GM23338 (cell line): ENCODE measurements around the gene PIK3CB. TPM values are rescaled to one million over a fixed set of nuclear protein-coding genes. Genes with fewer than 3 reads are reported as not detected.

Source experiments
- ATAC-seq: fragments of 200-7000 bp; cut with Tn5 transposase; 3 replicates; pipeline ENCODE4 v1.9.1; 2020
- DNase-seq: peaks from one replicate; pipeline ENCODE4 v3.0.0-alpha.2; 2015; ENCODE audit warnings: low spot score
- H2AFZ ChIP-seq: fragments of 200-600 bp; sonication (generic); 2 replicates; pipeline ENCODE4 v1.8.0; 2016; ENCODE audit warnings: antibody characterized with exemption, mild to moderate bottlenecking, moderate library complexity
- H3F3A ChIP-seq: fragments of 200-600 bp; sonication (generic); replicated peaks from 2 replicates; pipeline ENCODE4 v1.8.0; 2017; ENCODE audit warnings: antibody characterized with exemption, mixed run types, low read depth
- H3K27ac ChIP-seq: fragments of 200-600 bp; sonication (generic); 2 replicates; pipeline ENCODE4 v1.6.1; 2016; ENCODE audit warnings: low read depth
- H3K27me3 ChIP-seq: fragments of 200-600 bp; sonication (generic); 2 replicates; pipeline ENCODE4 v1.8.0; 2016; ENCODE audit warnings: mild to moderate bottlenecking, mixed run types, moderate library complexity; ENCODE audit not compliant: insufficient read depth
- H3K36me3 ChIP-seq: fragments of 200-600 bp; sonication (generic); 2 replicates; pipeline ENCODE4 v1.8.0; 2016; ENCODE audit warnings: mild to moderate bottlenecking; ENCODE audit not compliant: insufficient read depth
- H3K4me1 ChIP-seq: fragments of 200-600 bp; sonication (generic); 2 replicates; pipeline ENCODE4 v1.8.0; 2016; ENCODE audit warnings: mild to moderate bottlenecking, moderate library complexity; ENCODE audit not compliant: insufficient read depth
- H3K4me2 ChIP-seq: fragments of 200-600 bp; sonication (generic); 2 replicates; pipeline ENCODE4 v1.7.1; 2017; ENCODE audit warnings: mixed run types
- H3K4me3 ChIP-seq: fragments of 200-600 bp; sonication (generic); 2 replicates; pipeline ENCODE4 v1.6.1; 2016; ENCODE audit warnings: mixed run types
- H3K79me2 ChIP-seq: fragments of 200-600 bp; sonication (generic); replicated peaks from 2 replicates; pipeline ENCODE4 v1.8.0; 2017; ENCODE audit warnings: mild to moderate bottlenecking; ENCODE audit not compliant: insufficient read depth
- H3K9me2 ChIP-seq: fragments of 200-600 bp; sonication (generic); 2 replicates; pipeline ENCODE4 v1.8.0; 2017; ENCODE audit not compliant: insufficient read depth
- H4K20me1 ChIP-seq: fragments of 200-600 bp; sonication (generic); replicated peaks from 2 replicates; pipeline ENCODE4 v1.8.0; 2017; ENCODE audit warnings: mild to moderate bottlenecking; ENCODE audit not compliant: insufficient read depth
- H3K27ac Mint-ChIP-seq: 2 replicates; pipeline ENCODE4 v1.8.0; 2020; ENCODE audit warnings: inconsistent platforms, mild to moderate bottlenecking, moderate library complexity, mixed read lengths
- H3K27me3 Mint-ChIP-seq: 3 replicates; pipeline ENCODE4 v1.8.0; 2022; ENCODE audit warnings: low read depth, mild to moderate bottlenecking, moderate library complexity, mixed read lengths, inconsistent platforms; ENCODE audit not compliant: insufficient read depth, poor library complexity
- H3K36me3 Mint-ChIP-seq: 3 replicates; pipeline ENCODE4 v1.8.0; 2021; ENCODE audit warnings: low read depth, mild to moderate bottlenecking, inconsistent platforms, moderate library complexity, mixed read lengths
- H3K4me1 Mint-ChIP-seq: 3 replicates; pipeline ENCODE4 v1.8.0; 2020; ENCODE audit warnings: mild to moderate bottlenecking, inconsistent platforms, mixed read lengths
- H3K4me3 Mint-ChIP-seq: 3 replicates; pipeline ENCODE4 v1.8.0; 2021; ENCODE audit warnings: moderate library complexity, mild to moderate bottlenecking, inconsistent platforms, mixed read lengths
- H3K9me3 Mint-ChIP-seq: 3 replicates; pipeline ENCODE4 v1.8.0; 2020; ENCODE audit warnings: moderate library complexity, mild to moderate bottlenecking, inconsistent platforms, mixed read lengths
- CREB1 ChIP-seq: fragments of 250-450 bp; sonication (Bioruptor Pico); IDR thresholded peaks from 2 replicates; pipeline ENCODE4 v1.5.0; 2020; ENCODE audit warnings: low read depth, mild to moderate bottlenecking, moderate library complexity
- CTCF ChIP-seq, 2 experiments: fragments of 200-600 bp in 1 of 2; sonication (generic) in 1 of 2; conservative IDR thresholded peaks; 2 replicates each; pipeline versions ENCODE4 v1.5.1 to v1.6.1; 2016 to 2017; ENCODE audit warnings: antibody characterized with exemption in 2 of 2, low read depth in 2 of 2, mild to moderate bottlenecking in 2 of 2, moderate library complexity in 1 of 2
- ETS1 ChIP-seq: IDR thresholded peaks from 2 replicates; pipeline ENCODE4 v1.6.1; 2016; ENCODE audit warnings: antibody characterized with exemption
- EZH2 ChIP-seq: fragments of 200-600 bp; sonication (generic); IDR thresholded peaks from one replicate; pipeline ENCODE4 v1.8.0; 2017; ENCODE audit warnings: antibody characterized with exemption, mild to moderate bottlenecking, low read depth; ENCODE audit not compliant: unreplicated experiment
- EZH2phosphoT487 ChIP-seq: fragments of 200-600 bp; sonication (generic); IDR thresholded peaks from one replicate; pipeline ENCODE4 v1.8.1; 2018; ENCODE audit warnings: antibody characterized with exemption; ENCODE audit not compliant: unreplicated experiment
- JUNB ChIP-seq: IDR thresholded peaks from one replicate; pipeline ENCODE4 v1.6.1; 2016; ENCODE audit warnings: antibody characterized with exemption; ENCODE audit not compliant: unreplicated experiment
- POLR2AphosphoS5 ChIP-seq: IDR thresholded peaks from 2 replicates; pipeline ENCODE4 v1.6.1; 2016; ENCODE audit warnings: antibody characterized with exemption, low read depth
- REST ChIP-seq: IDR thresholded peaks from one replicate; pipeline ENCODE4 v1.6.1; 2018; ENCODE audit warnings: antibody characterized with exemption; ENCODE audit not compliant: unreplicated experiment
- STAT1 ChIP-seq: IDR thresholded peaks from one replicate; pipeline ENCODE4 v1.6.1; 2016; ENCODE audit warnings: antibody characterized with exemption; ENCODE audit not compliant: unreplicated experiment
- ZNF114 ChIP-seq: fragments of 250-450 bp; sonication (Bioruptor Pico); IDR thresholded peaks from 2 replicates; pipeline ENCODE4 v1.5.0; 2020; ENCODE audit warnings: mild to moderate bottlenecking, moderate library complexity
- polyA plus RNA-seq: library from polyadenylated mRNA; unstranded; fragments of >200 nt; fragmentation: Nextera tagmentation; extraction: Ambion mirVana; gene quantifications from 2 replicates; pipeline ENCODE4 v1.2.1, GENCODE V29; 2016
- total RNA-seq: library from RNA; depleted of rRNA; stranded (reverse); fragments of >200 nt; shearing (Covaris generic); gene quantifications from 2 replicates; pipeline ENCODE4 v1.2.3, GENCODE V29; 2014
- TF ChIP-seq, protein P1 (sequence below): fragments of 250-450 bp; sonication (Bioruptor Pico); IDR thresholded peaks from 2 replicates; pipeline ENCODE4 v1.5.0; 2020; ENCODE audit warnings: mild to moderate bottlenecking, moderate library complexity

Gene PIK3CB
- total and polyA plus RNA-seq, 2 experiments from 2014 or later = 13.3 to 32.4 TPM

GRCh38 chr3:138673641-138674530 is 160.8 kb downstream of the PIK3CB start (continued):
- TF ChIP-seq ETS1 (no peak), ZNF114 (CRISPR knock-in tag) (no peak), POLR2AphosphoS5 (no peak), CTCF (conservative IDR thresholded peaks at IDR 0.05; ENCODE audit: low read depth in 2 of 2) (no peak), EZH2phosphoT487 (no peak), JUNB (no peak), REST (no peak), EZH2 (no peak), STAT1 (no peak), CREB1 (CRISPR knock-in tag) (no peak)

DNA sequence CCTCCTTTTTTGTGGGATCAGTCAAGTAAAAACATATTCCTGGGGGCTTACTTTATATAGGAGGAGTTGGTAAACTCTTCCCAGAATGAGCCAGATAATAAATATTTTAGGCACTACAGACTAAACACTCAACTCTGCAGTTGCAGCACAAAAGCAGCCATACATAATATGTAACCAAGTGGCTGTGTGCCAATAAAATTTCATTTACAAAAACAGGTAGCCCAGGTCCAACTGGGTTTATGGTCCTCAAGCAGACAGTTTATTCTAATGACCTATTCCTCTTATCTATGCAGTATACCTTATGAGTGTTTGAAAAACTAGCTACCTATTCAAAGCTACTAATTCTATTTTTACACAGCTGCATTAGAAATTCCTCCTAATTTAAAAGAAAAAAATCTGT is 164.3 kb downstream of the PIK3CB start:
- Histone ChIP-seq H3K27ac (no peak overlapping the region), H3K4me2 (no peak overlapping the region), H3K79me2 (no peaks in the 10 kb centered on the region), H3K9me2 (no peaks in the 10 kb centered on the region), H3F3A (no peaks in the 10 kb centered on the region), H2AFZ (no peak overlapping the region), H3K36me3 (no peaks in the 10 kb centered on the region), H3K27me3 (no peaks in the 10 kb centered on the region), H3K4me3 (no peak overlapping the region), H3K4me1 (peaks cover 6% of the 10 kb centered on the region), H4K20me1 (peaks cover 2% of the 10 kb centered on the region; the same call in 1 of the 2 replicates)
- peaks cover 19% of the 10 kb centered on the region; the same call in 2 of the 3 replicates for H3K36me3 Mint-ChIP-seq
- H3K4me1 Mint-ChIP-seq = peaks cover 20% of the 10 kb centered on the region; the same call in 2 of the 3 replicates
- peaks cover 5% of the 10 kb centered on the region for H3K27me3 Mint-ChIP-seq
- ATAC-seq = no peak
- H3K27ac Mint-ChIP-seq = peak overlapping the region; percentile 30; the same call in 1 of the 2 replicates
- DNase-seq = no peak
- H3K4me3 Mint-ChIP-seq = no peak overlapping the region
- peaks cover 5% of the 10 kb centered on the region; the same call in 2 of the 3 replicates for H3K9me3 Mint-ChIP-seq
- TF ChIP-seq, protein P1, sequence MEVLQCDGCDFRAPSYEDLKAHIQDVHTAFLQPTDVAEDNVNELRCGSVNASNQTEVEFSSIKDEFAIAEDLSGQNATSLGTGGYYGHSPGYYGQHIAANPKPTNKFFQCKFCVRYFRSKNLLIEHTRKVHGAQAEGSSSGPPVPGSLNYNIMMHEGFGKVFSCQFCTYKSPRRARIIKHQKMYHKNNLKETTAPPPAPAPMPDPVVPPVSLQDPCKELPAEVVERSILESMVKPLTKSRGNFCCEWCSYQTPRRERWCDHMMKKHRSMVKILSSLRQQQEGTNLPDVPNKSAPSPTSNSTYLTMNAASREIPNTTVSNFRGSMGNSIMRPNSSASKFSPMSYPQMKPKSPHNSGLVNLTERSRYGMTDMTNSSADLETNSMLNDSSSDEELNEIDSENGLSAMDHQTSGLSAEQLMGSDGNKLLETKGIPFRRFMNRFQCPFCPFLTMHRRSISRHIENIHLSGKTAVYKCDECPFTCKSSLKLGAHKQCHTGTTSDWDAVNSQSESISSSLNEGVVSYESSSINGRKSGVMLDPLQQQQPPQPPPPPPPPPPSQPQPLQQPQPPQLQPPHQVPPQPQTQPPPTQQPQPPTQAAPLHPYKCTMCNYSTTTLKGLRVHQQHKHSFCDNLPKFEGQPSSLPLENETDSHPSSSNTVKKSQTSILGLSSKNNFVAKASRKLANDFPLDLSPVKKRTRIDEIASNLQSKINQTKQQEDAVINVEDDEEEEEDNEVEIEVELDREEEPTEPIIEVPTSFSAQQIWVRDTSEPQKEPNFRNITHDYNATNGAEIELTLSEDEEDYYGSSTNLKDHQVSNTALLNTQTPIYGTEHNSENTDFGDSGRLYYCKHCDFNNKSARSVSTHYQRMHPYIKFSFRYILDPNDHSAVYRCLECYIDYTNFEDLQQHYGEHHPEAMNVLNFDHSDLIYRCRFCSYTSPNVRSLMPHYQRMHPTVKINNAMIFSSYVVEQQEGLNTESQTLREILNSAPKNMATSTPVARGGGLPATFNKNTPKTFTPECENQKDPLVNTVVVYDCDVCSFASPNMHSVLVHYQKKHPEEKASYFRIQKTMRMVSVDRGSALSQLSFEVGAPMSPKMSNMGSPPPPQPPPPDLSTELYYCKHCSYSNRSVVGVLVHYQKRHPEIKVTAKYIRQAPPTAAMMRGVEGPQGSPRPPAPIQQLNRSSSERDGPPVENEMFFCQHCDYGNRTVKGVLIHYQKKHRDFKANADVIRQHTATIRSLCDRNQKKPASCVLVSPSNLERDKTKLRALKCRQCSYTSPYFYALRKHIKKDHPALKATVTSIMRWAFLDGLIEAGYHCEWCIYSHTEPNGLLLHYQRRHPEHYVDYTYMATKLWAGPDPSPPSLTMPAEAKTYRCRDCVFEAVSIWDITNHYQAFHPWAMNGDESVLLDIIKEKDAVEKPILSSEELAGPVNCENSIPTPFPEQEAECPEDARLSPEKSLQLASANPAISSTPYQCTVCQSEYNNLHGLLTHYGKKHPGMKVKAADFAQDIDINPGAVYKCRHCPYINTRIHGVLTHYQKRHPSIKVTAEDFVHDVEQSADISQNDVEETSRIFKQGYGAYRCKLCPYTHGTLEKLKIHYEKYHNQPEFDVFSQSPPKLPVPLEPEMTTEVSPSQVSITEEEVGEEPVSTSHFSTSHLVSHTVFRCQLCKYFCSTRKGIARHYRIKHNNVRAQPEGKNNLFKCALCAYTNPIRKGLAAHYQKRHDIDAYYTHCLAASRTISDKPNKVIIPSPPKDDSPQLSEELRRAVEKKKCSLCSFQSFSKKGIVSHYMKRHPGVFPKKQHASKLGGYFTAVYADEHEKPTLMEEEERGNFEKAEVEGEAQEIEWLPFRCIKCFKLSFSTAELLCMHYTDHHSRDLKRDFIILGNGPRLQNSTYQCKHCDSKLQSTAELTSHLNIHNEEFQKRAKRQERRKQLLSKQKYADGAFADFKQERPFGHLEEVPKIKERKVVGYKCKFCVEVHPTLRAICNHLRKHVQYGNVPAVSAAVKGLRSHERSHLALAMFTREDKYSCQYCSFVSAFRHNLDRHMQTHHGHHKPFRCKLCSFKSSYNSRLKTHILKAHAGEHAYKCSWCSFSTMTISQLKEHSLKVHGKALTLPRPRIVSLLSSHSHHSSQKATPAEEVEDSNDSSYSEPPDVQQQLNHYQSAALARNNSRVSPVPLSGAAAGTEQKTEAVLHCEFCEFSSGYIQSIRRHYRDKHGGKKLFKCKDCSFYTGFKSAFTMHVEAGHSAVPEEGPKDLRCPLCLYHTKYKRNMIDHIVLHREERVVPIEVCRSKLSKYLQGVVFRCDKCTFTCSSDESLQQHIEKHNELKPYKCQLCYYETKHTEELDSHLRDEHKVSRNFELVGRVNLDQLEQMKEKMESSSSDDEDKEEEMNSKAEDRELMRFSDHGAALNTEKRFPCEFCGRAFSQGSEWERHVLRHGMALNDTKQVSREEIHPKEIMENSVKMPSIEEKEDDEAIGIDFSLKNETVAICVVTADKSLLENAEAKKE (CRISPR knock-in tag) = no peak
